ENCODE results near the gene ZBTB7B.

Gene ZBTB7B

GRCh38 chr1:154962156-154962749 lies 40.3 kb upstream of the ZBTB7B start:
- peak overlapping the region; percentile 75 for H3K4me3 ChIP-seq (ENCODE audit: low read depth, low read length)
- TF ChIP-seq CTCF (IDR thresholded peaks at IDR 0.05; ENCODE audit: low read depth, low read length) = no peak

DNA sequence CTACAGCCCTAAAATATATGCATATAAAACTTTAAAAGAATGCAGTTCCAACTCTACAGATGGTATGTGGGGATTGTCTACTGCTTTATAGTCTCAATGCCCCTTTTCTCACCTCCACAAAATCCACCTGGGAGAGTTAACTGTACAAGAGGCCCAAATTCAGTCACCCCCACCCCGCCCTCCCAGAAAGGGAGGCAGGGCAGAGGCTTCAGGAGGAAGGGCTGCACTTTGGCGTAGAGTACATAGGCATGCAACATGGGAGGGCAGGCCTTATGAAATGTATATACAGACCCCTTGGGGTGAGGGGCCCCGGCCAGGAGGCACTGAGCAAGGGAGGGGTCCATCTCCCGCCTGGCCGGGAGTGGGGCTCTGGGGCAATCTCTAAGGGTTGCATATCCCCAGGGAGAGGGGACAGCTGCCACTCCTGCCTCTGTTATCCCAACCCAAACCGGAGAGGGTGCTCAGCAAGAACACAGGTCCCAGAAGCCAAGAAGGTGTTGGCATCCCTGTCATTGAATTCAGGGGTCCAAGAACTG lies 39.7 kb upstream of the ZBTB7B start:
- TF ChIP-seq CTCF (IDR thresholded peaks at IDR 0.05; ENCODE audit: low read depth, low read length) = no peak
- no peak overlapping the region for H3K4me3 ChIP-seq (ENCODE audit: low read depth, low read length)

DNA sequence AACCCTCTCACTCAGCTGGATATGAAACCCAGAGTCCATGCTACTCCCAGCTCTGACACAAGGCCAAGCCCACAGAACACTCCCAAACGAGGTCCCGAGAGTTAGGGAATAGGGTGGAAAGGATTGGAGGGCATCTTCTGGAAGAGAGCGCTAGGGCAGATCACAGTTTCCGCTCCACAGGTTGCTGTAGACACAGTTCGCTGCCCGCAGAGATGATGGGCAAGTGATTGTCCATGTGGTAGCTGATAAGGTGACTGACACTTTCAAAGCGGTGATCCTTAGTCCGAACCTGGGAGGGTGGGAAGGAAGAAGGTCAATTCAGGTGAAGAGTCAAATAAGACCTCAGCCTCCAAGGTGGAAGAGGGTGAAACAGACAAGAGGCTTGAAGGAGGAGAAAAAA lies 39.0 kb upstream of the ZBTB7B start:
- no peak for TF ChIP-seq CTCF (IDR thresholded peaks at IDR 0.05; ENCODE audit: low read depth, low read length)
- no peak overlapping the region for H3K4me3 ChIP-seq (ENCODE audit: low read depth, low read length)

DNA sequence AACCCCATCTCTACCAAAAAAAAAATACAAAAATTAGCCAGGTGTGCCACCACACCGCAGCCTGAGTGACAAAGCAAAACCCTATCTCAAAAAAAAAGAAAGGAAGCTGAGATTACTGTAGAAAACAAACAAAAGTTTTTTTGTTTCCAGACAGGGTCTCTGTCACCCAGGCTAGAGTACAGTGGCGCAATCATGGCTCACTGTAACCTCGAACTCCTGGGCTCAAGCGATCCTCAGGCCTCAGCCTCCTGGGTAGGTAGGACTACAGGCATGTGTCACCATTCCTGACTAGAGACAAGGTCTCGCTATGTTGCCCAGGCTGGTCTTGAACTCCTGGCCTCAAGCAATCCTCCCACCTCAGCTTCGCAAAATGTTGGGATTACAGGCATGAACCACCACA lies 38.2 kb upstream of the ZBTB7B start:
- no peak overlapping the region for H3K4me3 ChIP-seq (ENCODE audit: low read depth, low read length)
- no peak for TF ChIP-seq CTCF (IDR thresholded peaks at IDR 0.05; ENCODE audit: low read depth, low read length)

DNA sequence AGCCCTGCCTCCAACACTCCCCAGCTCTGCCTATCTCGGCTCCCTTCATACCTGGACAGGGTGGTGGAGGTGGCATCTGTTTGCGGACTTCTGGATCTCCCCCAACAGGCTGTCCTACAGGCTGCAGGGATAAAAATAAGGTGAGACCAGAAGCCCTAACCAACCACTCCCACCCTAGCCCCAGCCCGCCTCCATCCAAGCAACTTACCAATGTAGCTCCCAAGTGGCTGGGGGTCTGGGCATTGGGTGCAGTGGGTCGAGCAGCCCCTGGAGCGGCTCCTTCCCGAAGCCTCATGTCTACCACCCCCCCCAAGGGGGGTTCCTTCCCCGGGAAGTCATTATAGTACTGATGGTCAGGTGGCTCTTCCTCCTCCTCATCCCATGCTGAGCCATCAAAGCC lies 36.5 kb upstream of the ZBTB7B start:
- H3K4me3 ChIP-seq (ENCODE audit: low read depth, low read length) = no peak overlapping the region
- TF ChIP-seq CTCF (IDR thresholded peaks at IDR 0.05; ENCODE audit: low read depth, low read length) = no peak

DNA sequence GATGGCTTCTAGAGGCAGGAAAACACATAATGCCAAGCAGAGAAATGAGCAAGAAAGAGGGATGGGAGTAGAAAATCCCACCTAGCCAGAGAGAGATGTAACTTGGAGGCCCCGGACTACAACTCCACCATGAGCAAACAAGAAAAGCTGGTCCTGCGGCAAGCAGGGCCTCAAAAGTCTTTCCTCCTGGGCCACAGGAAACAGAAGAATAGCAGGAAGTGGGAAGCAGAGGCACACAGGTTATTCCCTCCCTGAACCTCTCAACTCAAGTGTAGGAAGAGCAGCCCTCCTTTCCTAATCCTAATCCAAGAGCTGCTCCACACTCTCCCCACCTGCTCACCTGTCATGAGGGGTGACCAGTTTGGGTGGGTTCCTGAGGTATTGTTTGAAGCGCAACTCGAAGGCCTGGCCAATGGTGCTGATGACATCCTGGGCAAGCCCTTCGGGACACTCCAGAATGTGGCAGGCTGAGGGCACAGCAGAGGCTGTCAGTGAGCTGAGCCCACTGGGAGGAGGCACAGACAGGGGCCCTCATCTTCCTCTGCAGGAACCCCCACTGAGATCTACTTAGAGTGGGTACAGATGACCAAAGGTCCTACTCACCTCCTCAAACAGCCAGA lies 35.2 kb upstream of the ZBTB7B start:
- H3K4me3 ChIP-seq (ENCODE audit: low read depth, low read length) = no peak overlapping the region
- no peak for TF ChIP-seq CTCF (IDR thresholded peaks at IDR 0.05; ENCODE audit: low read depth, low read length)

- peak overlapping the region; percentile 89 for H3K4me3 ChIP-seq (ENCODE audit: low read depth, low read length)
- no peak for TF ChIP-seq CTCF (IDR thresholded peaks at IDR 0.05; ENCODE audit: low read depth, low read length)
These were observed 33.9 kb upstream of the ZBTB7B start for GRCh38 chr1:154968731-154969130.

Data from WI38 (cell line).